HG03432 (cell line): ENCODE data around the gene SMYD2.
A peak's percentile ranks its signal among the peaks of the same experiment; 100 is the strongest.

ENCODE experiments used
- ATAC-seq: cut with Tn5 transposase; IDR thresholded peaks from one replicate; pipeline ENCODE4 v1.9.1; 2021; ENCODE audit warnings: mild to moderate bottlenecking, moderate library complexity; ENCODE audit not compliant: unreplicated experiment

SMYD2 gene

GRCh38 chr1:214300149-214300780, 19.3 kb downstream of the SMYD2 start:
- no peak for ATAC-seq

- ATAC-seq: no peak
These were observed 20.6 kb downstream of the SMYD2 start for GRCh38 chr1:214301526-214301925.

- ATAC-seq: no peak
These were observed 22.4 kb downstream of the SMYD2 start for GRCh38 chr1:214303141-214303930.

- ATAC-seq: no peak
These were observed 24.3 kb downstream of the SMYD2 start for GRCh38 chr1:214305164-214305751.

GRCh38 chr1:214306269-214306668, 25.3 kb downstream of the SMYD2 start:
- ATAC-seq: no peak

- ATAC-seq: peak; percentile 53
These were observed 29.1 kb downstream of the SMYD2 start for GRCh38 chr1:214310010-214310409.

- peak; percentile 40 for ATAC-seq
These were observed 30.1 kb downstream of the SMYD2 start for GRCh38 chr1:214310777-214311690.

- ATAC-seq: no peak
These were observed 31.6 kb downstream of the SMYD2 start for GRCh38 chr1:214312530-214313051.

GRCh38 chr1:214314178-214314843, 33.4 kb downstream of the SMYD2 start:
- ATAC-seq: no peak

- ATAC-seq: no peak
These were observed 35.6 kb downstream of the SMYD2 start for GRCh38 chr1:214316593-214316992.

- ATAC-seq: no peak
These were observed 36.3 kb downstream of the SMYD2 start for GRCh38 chr1:214317300-214317699.

GRCh38 chr1:214317734-214318133, 36.8 kb downstream of the SMYD2 start:
- no peak for ATAC-seq

GRCh38 chr1:214318356-214318755, 37.4 kb downstream of the SMYD2 start:
- ATAC-seq: no peak

GRCh38 chr1:214318956-214319736, 38.2 kb downstream of the SMYD2 start:
- no peak for ATAC-seq

- no peak for ATAC-seq
These were observed 39.0 kb downstream of the SMYD2 start for GRCh38 chr1:214319938-214320337.

- ATAC-seq: peak; percentile 86
These were observed 40.9 kb downstream of the SMYD2 start for GRCh38 chr1:214321705-214322453.

GRCh38 chr1:214324896-214325800, 44.2 kb downstream of the SMYD2 start:
- no peak for ATAC-seq

GRCh38 chr1:214326406-214326805, 45.4 kb downstream of the SMYD2 start:
- ATAC-seq: peak; percentile 27
